GM21737 (cell line): ENCODE measurements around the gene DCANP1.
"Not testable (repeated sequence)": the region's sequence is repeated elsewhere in the genome, so short reads cannot be mapped to it uniquely, and the experiment has no call there.

ENCODE experiments used
- ATAC-seq: cut with Tn5 transposase; IDR thresholded peaks from one replicate; pipeline ENCODE4 v1.9.1; 2021; ENCODE audit warnings: mild to moderate bottlenecking, moderate library complexity; ENCODE audit not compliant: unreplicated experiment

Gene DCANP1

GRCh38 chr5:135447298-135447929, at the start of gene DCANP1:
Gene DCANP1 (minus strand): TSS chr5:135447348. CDS start chr5:135447108, 240 bp downstream.
- ATAC-seq, result no peak

- not testable (repeated sequence) for ATAC-seq
Observed at GRCh38 chr5:135495531-135495930, 48.4 kb upstream of the DCANP1 start.

DNA sequence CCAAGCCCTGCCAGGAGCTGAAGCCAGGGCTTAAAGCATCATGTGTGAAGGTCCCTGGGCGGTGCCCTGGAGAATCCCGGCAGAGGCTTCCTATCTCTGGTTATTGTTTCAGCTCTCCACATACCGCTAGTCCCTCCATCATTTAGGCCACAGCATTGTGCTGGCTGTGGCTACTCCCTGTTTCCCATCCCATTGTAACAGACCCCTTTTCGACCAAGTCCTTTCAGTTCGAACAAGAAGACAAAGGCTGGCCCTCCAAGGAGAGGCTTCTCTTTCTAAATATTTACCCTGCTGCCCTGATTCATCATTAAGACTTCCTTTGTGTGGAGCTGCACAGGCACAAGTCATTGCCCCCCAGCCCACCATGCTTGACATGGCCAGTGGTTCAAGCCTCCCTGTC, 47.0 kb upstream of the DCANP1 start:
- no peak for ATAC-seq

- ATAC-seq, result no peak
Observed at GRCh38 chr5:135493406-135494180, 46.4 kb upstream of the DCANP1 start.

GRCh38 chr5:135492319-135492626, 45.1 kb upstream of the DCANP1 start:
- ATAC-seq, result no peak

DNA sequence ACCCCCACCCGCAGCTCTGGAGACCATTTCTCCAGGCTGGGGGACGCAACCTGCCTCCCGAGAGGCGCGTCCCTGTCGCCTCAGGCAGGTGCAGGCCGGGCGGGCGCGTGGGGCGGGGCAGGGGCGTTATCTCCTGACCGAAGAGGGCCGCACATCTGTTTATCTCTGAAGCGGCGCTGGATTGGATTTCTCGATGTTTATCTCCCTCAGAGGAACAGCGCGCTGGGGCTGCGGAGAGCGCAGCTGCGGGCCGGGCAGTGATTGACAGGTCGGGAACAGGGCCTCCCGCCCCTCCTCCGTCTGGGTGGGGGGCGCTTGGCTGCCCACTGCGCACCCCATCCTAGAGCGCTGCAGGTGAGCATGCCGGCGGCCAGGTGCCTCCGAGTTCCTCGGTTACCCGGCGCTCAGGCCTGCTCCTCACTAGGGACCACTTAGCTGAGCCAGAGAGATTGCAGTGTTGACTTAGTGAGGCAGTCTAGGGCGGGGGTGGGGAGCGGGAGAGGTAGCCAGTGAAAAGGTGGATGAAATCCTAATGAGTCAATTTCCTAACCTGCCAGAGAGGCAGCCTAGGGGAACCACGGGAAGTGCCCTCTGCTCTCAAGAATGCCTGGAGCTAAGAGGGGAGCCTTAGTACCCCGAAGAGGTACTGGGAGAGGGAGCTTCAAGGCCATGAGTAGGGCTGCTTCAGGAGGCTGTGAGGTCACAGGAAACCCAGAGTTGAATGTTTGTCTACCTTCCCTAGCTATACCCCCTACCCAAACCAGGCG, 44.6 kb upstream of the DCANP1 start:
- no peak for ATAC-seq

GRCh38 chr5:135491038-135491551, 43.9 kb upstream of the DCANP1 start:
- no peak for ATAC-seq

- no peak for ATAC-seq
Observed at GRCh38 chr5:135490245-135491037, 43.3 kb upstream of the DCANP1 start.

- no peak for ATAC-seq
Observed at GRCh38 chr5:135489466-135490244, 42.5 kb upstream of the DCANP1 start.

DNA sequence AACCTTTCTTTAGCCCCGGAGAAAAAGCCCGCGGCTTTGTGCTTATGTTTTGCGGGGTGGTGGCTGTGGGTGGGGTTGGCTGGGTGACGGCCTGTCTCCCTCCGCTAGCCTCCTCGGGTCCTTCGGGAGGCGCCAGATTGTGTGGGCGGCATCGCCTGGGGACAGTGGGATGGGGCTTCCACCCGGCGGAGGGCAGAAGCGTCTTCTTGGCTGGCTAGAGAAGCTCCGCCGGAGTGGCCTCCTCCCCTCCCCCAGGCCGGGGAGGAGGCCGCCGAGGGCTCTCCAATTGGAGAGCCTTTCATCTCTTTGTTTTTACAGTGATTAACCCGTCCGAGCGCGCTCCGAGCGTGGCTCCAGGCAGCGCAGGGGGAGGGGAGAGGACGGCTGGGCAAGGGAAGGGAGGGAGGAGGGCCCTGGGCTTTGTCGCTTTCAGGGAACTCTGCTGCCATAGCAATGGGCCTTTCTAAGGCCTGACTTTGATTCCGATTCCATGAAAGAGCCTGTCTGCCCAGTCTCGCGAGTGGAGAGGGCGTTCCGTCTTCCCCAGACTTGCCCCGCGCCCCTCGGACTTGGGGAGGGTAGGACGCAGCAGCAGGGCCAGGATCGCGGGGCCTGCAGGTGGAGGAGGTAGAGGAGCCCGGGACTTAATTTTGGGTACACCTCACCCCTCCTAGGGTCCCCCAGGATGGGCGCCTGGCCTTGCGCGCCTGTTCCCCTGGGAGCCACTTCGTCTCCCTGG, 41.7 kb upstream of the DCANP1 start:
- ATAC-seq, result no peak

DNA sequence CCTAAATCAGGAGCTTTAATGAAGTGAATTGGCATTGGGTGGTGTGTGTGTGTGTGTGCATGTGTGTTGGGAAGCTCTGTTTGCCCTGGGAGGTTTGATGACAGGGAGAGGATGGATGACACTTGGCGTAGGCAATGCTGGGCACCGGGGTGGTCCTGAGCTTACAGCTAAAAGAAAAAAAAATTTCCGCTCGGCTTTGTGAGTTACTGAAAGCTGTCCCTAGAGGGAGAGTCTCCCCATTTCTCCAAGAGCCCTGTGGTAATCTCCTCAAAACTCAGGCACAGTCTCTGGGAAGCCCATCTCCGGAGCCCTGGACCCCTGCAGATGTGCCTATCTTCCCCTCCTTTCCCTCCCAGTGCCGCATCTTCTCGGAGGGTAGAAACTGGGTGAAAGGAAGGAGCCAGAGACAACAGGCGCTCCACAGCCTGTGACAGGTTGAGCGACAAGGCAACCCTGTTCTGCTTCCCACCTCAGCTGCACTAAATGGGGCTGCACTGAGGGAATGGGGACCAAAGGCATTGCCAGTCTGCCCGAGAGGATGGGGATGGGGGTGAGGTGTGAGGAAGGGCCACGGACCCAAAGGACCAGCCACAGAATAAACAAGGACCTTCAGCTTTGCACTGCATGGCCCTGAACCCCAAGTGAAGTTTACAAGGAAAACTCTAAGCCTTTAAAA, 40.8 kb upstream of the DCANP1 start:
- ATAC-seq, result no peak

GRCh38 chr5:135487037-135487395, 39.9 kb upstream of the DCANP1 start:
- ATAC-seq, result no peak

GRCh38 chr5:135486131-135487036, 39.2 kb upstream of the DCANP1 start:
- no peak for ATAC-seq

DNA sequence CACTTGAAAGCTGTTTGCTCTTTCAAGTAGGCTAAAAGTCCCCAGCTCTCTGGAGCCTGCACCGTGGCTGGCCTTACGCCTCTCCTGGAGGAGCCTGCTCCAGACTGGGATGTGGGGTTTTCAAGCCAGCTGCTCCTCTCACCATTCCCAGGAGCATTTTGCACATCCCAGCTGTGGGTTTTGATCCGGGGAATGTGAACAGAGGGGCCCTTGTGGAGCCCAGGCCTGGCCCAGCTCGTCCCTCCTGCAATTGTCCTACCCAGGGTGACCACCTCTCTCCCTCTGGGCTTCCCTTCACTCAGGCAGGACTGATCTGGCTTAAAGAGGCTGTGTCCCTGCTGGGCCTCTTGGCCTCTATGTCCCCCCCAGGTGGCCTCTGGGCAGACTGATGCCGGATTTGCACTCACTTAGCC, 37.5 kb upstream of the DCANP1 start:
- no peak for ATAC-seq

DNA sequence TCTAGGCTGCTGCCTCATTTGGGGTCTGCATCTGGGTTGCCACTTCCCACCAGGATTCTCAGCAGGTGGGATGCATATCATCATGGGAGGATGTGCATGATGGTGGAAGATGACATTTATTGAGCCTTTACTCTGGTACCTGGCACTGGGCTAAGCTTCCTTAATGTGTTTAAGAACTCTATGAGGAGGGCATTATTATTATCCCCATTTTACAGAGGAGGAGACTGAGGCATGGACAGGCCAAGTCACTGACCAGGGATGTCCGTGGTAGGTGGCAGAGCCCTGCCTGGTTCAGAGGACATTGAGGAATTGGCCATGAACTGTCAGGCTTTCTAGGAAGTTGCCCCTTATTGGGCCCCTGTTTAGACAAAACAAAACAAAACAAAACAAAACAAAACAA, 36.1 kb upstream of the DCANP1 start:
- no peak for ATAC-seq

- ATAC-seq, result no peak
Observed at GRCh38 chr5:135482381-135482933, 35.3 kb upstream of the DCANP1 start.

- ATAC-seq, result no peak
Observed at GRCh38 chr5:135481909-135482311, 34.8 kb upstream of the DCANP1 start.

DNA sequence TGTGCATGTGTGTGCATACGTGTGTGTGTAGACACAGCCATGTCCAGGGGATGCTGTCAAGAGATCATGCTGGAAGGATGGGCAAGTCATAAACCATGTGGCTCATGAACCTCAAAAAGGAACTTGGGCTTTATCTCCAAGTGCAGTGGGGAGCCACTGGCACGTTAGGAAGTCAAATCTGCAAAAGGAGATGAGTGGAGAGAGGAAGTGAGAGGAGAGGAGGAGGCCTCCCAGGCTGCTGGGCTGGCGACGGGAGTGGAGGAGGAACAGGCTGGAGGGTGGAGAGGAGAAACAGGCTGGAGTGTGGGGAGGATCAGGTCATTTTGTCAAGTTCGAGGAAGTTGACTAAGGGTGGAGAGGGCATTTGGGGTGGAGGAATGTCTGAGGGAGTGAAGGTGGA, 34.2 kb upstream of the DCANP1 start:
- ATAC-seq, result no peak
